Measurements from ENCODE around the gene CCNE1.

DNA sequence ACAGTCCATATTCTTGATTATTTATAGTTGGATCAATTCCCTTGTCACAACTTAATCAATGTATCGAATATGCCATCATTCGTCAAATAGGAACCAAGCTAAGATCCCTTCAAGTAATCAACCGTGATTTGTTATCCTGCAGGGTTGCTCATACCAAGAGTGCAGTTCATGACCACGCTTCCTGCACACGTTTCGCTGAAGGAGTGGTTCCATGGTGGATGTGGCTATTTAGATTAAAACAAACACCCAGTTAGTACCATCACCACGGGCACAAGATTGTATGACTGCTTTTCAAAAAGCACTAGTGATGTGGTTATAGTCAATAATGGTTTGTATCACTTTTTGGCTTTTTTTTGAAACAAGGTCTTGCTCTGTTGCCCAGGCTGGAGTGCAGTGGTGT, 41.1 kb upstream of the CCNE1 start:
- TF ChIP-seq, protein P1, sequence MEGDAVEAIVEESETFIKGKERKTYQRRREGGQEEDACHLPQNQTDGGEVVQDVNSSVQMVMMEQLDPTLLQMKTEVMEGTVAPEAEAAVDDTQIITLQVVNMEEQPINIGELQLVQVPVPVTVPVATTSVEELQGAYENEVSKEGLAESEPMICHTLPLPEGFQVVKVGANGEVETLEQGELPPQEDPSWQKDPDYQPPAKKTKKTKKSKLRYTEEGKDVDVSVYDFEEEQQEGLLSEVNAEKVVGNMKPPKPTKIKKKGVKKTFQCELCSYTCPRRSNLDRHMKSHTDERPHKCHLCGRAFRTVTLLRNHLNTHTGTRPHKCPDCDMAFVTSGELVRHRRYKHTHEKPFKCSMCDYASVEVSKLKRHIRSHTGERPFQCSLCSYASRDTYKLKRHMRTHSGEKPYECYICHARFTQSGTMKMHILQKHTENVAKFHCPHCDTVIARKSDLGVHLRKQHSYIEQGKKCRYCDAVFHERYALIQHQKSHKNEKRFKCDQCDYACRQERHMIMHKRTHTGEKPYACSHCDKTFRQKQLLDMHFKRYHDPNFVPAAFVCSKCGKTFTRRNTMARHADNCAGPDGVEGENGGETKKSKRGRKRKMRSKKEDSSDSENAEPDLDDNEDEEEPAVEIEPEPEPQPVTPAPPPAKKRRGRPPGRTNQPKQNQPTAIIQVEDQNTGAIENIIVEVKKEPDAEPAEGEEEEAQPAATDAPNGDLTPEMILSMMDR (conservative IDR thresholded peaks at IDR 0.05; ENCODE audit: low read depth in 2 of 2) = no peak
- TF ChIP-seq EZH2 (IDR thresholded peaks at IDR 0.05; ENCODE audit: low read depth, unreplicated experiment) = no peak
- no peak for TF ChIP-seq POLR2AphosphoS5 (IDR thresholded peaks at IDR 0.05; ENCODE audit: low read depth)
- TF ChIP-seq CREB1 (CRISPR knock-in tag; IDR thresholded peaks at IDR 0.05; ENCODE audit: low read depth) = no peak
- TF ChIP-seq, protein P2, sequence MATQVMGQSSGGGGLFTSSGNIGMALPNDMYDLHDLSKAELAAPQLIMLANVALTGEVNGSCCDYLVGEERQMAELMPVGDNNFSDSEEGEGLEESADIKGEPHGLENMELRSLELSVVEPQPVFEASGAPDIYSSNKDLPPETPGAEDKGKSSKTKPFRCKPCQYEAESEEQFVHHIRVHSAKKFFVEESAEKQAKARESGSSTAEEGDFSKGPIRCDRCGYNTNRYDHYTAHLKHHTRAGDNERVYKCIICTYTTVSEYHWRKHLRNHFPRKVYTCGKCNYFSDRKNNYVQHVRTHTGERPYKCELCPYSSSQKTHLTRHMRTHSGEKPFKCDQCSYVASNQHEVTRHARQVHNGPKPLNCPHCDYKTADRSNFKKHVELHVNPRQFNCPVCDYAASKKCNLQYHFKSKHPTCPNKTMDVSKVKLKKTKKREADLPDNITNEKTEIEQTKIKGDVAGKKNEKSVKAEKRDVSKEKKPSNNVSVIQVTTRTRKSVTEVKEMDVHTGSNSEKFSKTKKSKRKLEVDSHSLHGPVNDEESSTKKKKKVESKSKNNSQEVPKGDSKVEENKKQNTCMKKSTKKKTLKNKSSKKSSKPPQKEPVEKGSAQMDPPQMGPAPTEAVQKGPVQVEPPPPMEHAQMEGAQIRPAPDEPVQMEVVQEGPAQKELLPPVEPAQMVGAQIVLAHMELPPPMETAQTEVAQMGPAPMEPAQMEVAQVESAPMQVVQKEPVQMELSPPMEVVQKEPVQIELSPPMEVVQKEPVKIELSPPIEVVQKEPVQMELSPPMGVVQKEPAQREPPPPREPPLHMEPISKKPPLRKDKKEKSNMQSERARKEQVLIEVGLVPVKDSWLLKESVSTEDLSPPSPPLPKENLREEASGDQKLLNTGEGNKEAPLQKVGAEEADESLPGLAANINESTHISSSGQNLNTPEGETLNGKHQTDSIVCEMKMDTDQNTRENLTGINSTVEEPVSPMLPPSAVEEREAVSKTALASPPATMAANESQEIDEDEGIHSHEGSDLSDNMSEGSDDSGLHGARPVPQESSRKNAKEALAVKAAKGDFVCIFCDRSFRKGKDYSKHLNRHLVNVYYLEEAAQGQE (IDR thresholded peaks at IDR 0.05; ENCODE audit: unreplicated experiment) = no peak
- no peak for TF ChIP-seq JUNB (IDR thresholded peaks at IDR 0.05; ENCODE audit: unreplicated experiment)
